ENCODE results near the gene PRPF38A. TPM values are rescaled to one million over a fixed set of nuclear protein-coding genes. Genes with fewer than 3 reads are reported as not detected.
"Not testable (repeated sequence)": the region's sequence is repeated elsewhere in the genome, so short reads cannot be mapped to it uniquely, and the experiment has no call there.

Gene PRPF38A
- total RNA-seq, 2 experiments from 2014 or later = 87.1 to 92.1 TPM

GRCh38 chr1:52365746-52366516 is 38.5 kb upstream of the PRPF38A start, which contains the start of gene CC2D1B:
Gene CC2D1B, minus strand, starts transcription at chr1:52366205. Its CDS starts 1,585 bp downstream, at chr1:52364620.
- Mint-ChIP-seq H3K27me3 (no peaks in the 10 kb centered on the region), H3K27ac (peak within 1 kb of the TSS; percentile 98), H3K9me3 (no peaks in the 10 kb centered on the region), H3K4me1 (peaks cover 34% of the 10 kb centered on the region), H3K36me3 (peaks cover 26% of the 10 kb centered on the region), H3K4me3 (peak within 1 kb of the TSS; percentile 98)
- DNase-seq = peak; percentile 100
- POLR2A ChIA-PET = interaction anchor here (0.6 to 4.6 kb wide), 17 partner anchors 12 to 637 kb away, joined by 3 to 34 read pairs (median 4); partner anchors contain the start of genes BTF3L4, ORC1, PRPF38A and TUT4
- peak; percentile 97 for ATAC-seq (ENCODE audit: low read depth)

GRCh38 chr1:52366517-52366827 is 37.9 kb upstream of the PRPF38A start:
- H3K4me1 Mint-ChIP-seq = peaks cover 34% of the 10 kb centered on the region
- no peaks in the 10 kb centered on the region for H3K9me3 Mint-ChIP-seq
- peak overlapping the region; percentile 85 for H3K4me3 Mint-ChIP-seq
- no peaks in the 10 kb centered on the region for H3K27me3 Mint-ChIP-seq
- peaks cover 26% of the 10 kb centered on the region for H3K36me3 Mint-ChIP-seq
- H3K27ac Mint-ChIP-seq = peak overlapping the region; percentile 86
- POLR2A ChIA-PET = interaction anchor here (0.8 to 4.6 kb wide), 7 partner anchors 16 to 637 kb away, joined by 3 to 34 read pairs (median 3); partner anchors contain the start of genes ORC1, PRPF38A and TUT4
- no peak for DNase-seq
- ATAC-seq (ENCODE audit: low read depth) = no peak

- Mint-ChIP-seq H3K27ac (no peak overlapping the region), H3K36me3 (peaks cover 22% of the 10 kb centered on the region), H3K4me3 (peak overlapping the region; percentile 85), H3K9me3 (no peaks in the 10 kb centered on the region), H3K27me3 (no peaks in the 10 kb centered on the region), H3K4me1 (peaks cover 33% of the 10 kb centered on the region)
- POLR2A ChIA-PET = interaction anchor here (0.8 to 4.6 kb wide), 4 partner anchors 7 to 488 kb away, joined by 3 to 34 read pairs (median 3); partner anchors contain the start of genes ORC1 and PRPF38A
- DNase-seq (no peak), ATAC-seq (ENCODE audit: low read depth) (no peak)
Observed at GRCh38 chr1:52367272-52367671, 37.1 kb upstream of the PRPF38A start.

GRCh38 chr1:52368383-52369172 is 35.8 kb upstream of the PRPF38A start:
- peak; percentile 75 for DNase-seq
- peaks cover 31% of the 10 kb centered on the region for H3K4me1 Mint-ChIP-seq
- H3K4me3 Mint-ChIP-seq = peak overlapping the region; percentile 68
- H3K27ac Mint-ChIP-seq = no peak overlapping the region
- peaks cover 23% of the 10 kb centered on the region for H3K36me3 Mint-ChIP-seq
- no peaks in the 10 kb centered on the region for H3K27me3 Mint-ChIP-seq
- no peaks in the 10 kb centered on the region for H3K9me3 Mint-ChIP-seq
- POLR2A ChIA-PET = interaction anchor here (0.6 to 4.6 kb wide), 3 partner anchors 9 to 36 kb away, joined by 3 to 34 read pairs (median 3); partner anchors contain the start of genes ORC1 and PRPF38A
- no peak for ATAC-seq (ENCODE audit: low read depth)

- Mint-ChIP-seq H3K4me1 (peaks cover 23% of the 10 kb centered on the region), H3K36me3 (peaks cover 26% of the 10 kb centered on the region)
- H3K27ac Mint-ChIP-seq; POLR2A ChIA-PET; H3K4me3 Mint-ChIP-seq; ATAC-seq (ENCODE audit: low read depth); H3K9me3 Mint-ChIP-seq; DNase-seq; H3K27me3 Mint-ChIP-seq: not testable (repeated sequence)
Observed at GRCh38 chr1:52369851-52370250, 34.6 kb upstream of the PRPF38A start.

GRCh38 chr1:52385376-52385775 is 19.0 kb upstream of the PRPF38A start:
- Mint-ChIP-seq H3K36me3 (peaks cover 34% of the 10 kb centered on the region), H3K27me3 (no peaks in the 10 kb centered on the region), H3K27ac (no peak overlapping the region), H3K4me1 (no peaks in the 10 kb centered on the region), H3K9me3 (no peaks in the 10 kb centered on the region), H3K4me3 (no peak overlapping the region)
- DNase-seq (no peak), ATAC-seq (ENCODE audit: low read depth) (no peak)
- POLR2A ChIA-PET = no interaction called here

- ATAC-seq (ENCODE audit: low read depth) = no peak
Observed at GRCh38 chr1:52386458-52386857, 17.9 kb upstream of the PRPF38A start.

GRCh38 chr1:52393174-52393573 is 11.2 kb upstream of the PRPF38A start:
- no peak overlapping the region for H3K27ac Mint-ChIP-seq
- POLR2A ChIA-PET = interaction anchor here (0.6 to 1.7 kb wide), 2 partner anchors 11 to 298 kb away, joined by 3 to 5 read pairs; partner anchors contain the start of genes ORC1 and PRPF38A
- H3K36me3 Mint-ChIP-seq = peaks cover 47% of the 10 kb centered on the region
- no peaks in the 10 kb centered on the region for H3K27me3 Mint-ChIP-seq
- H3K9me3 Mint-ChIP-seq = no peaks in the 10 kb centered on the region
- peaks cover 8% of the 10 kb centered on the region for H3K4me1 Mint-ChIP-seq
- H3K4me3 Mint-ChIP-seq = no peak overlapping the region
- DNase-seq = no peak
- ATAC-seq (ENCODE audit: low read depth) = no peak

More at GRCh38 chr1:52386458-52386857, 17.9 kb upstream of the PRPF38A start:
- Mint-ChIP-seq H3K27me3 (no peaks in the 10 kb centered on the region), H3K4me1 (peaks cover 2% of the 10 kb centered on the region), H3K9me3 (no peaks in the 10 kb centered on the region), H3K27ac (no peak overlapping the region), H3K4me3 (no peak overlapping the region), H3K36me3 (peaks cover 34% of the 10 kb centered on the region)
- DNase-seq = no peak
- POLR2A ChIA-PET = no interaction called here

- H3K27ac Mint-ChIP-seq = no peak overlapping the region
- H3K4me1 Mint-ChIP-seq = peaks cover 36% of the 10 kb centered on the region
- peaks cover 40% of the 10 kb centered on the region for H3K36me3 Mint-ChIP-seq
- POLR2A ChIA-PET = interaction anchor here (0.6 to 0.7 kb wide), 4 partner anchors 17 to 805 kb away, joined by 3 to 9 read pairs (median 6); no protein-coding TSS in a partner anchor
- H3K27me3 Mint-ChIP-seq = no peaks in the 10 kb centered on the region
- ATAC-seq (ENCODE audit: low read depth) = no peak
- no peak overlapping the region for H3K4me3 Mint-ChIP-seq
- no peak for DNase-seq
- no peaks in the 10 kb centered on the region for H3K9me3 Mint-ChIP-seq
Observed at GRCh38 chr1:52399629-52400028, 4.8 kb upstream of the PRPF38A start.

GRCh38 chr1:52400131-52400530 is 4.3 kb upstream of the PRPF38A start:
- DNase-seq (no peak), ATAC-seq (ENCODE audit: low read depth) (no peak)
- H3K9me3 Mint-ChIP-seq = no peaks in the 10 kb centered on the region
- H3K27ac Mint-ChIP-seq = no peak overlapping the region
- POLR2A ChIA-PET = interaction anchor here (0.6 to 0.7 kb wide), 2 partner anchors 17 to 265 kb away, joined by 3 to 9 read pairs; no protein-coding TSS in a partner anchor
- no peak overlapping the region for H3K4me3 Mint-ChIP-seq
- no peaks in the 10 kb centered on the region for H3K27me3 Mint-ChIP-seq
- peaks cover 40% of the 10 kb centered on the region for H3K36me3 Mint-ChIP-seq
- H3K4me1 Mint-ChIP-seq = peaks cover 36% of the 10 kb centered on the region

- Mint-ChIP-seq H3K27me3 (no peaks in the 10 kb centered on the region), H3K27ac (peak overlapping the region; percentile 100), H3K4me1 (peaks cover 45% of the 10 kb centered on the region), H3K36me3 (peaks cover 32% of the 10 kb centered on the region), H3K9me3 (no peaks in the 10 kb centered on the region), H3K4me3 (peak overlapping the region; percentile 100)
- ATAC-seq (ENCODE audit: low read depth) (no peak), DNase-seq (no peak)
- POLR2A ChIA-PET = interaction anchor here (3.1 to 3.4 kb wide), 2 partner anchors 150 to 230 kb away, joined by 16 to 32 read pairs; partner anchors contain the start of genes SHISAL2A and TUT4
Observed at GRCh38 chr1:52402860-52403240, 1.6 kb upstream of the PRPF38A start.

- H3K9me3 Mint-ChIP-seq = no peaks in the 10 kb centered on the region
- peak overlapping the region; percentile 100 for H3K27ac Mint-ChIP-seq
- DNase-seq = no peak
- H3K4me3 Mint-ChIP-seq = peak overlapping the region; percentile 100
- ATAC-seq (ENCODE audit: low read depth) = peak; percentile 55
- POLR2A ChIA-PET = interaction anchor here (1.0 to 3.4 kb wide), 20 partner anchors 10 to 348 kb away, joined by 3 to 34 read pairs (median 6); partner anchors contain the start of genes BTF3L4, CC2D1B, COA7 and GPX7
- H3K27me3 Mint-ChIP-seq = no peaks in the 10 kb centered on the region
- H3K4me1 Mint-ChIP-seq = peaks cover 45% of the 10 kb centered on the region
- H3K36me3 Mint-ChIP-seq = peaks cover 35% of the 10 kb centered on the region
Observed at GRCh38 chr1:52403566-52404115, 761 bp upstream of the PRPF38A start.

GRCh38 chr1:52404975-52405338 is 555 bp downstream of the PRPF38A start:
- Mint-ChIP-seq H3K36me3 (peaks cover 31% of the 10 kb centered on the region), H3K9me3 (no peaks in the 10 kb centered on the region), H3K27me3 (no peaks in the 10 kb centered on the region), H3K4me1 (peaks cover 43% of the 10 kb centered on the region), H3K27ac (peak overlapping the region; percentile 100), H3K4me3 (peak overlapping the region; percentile 100)
- POLR2A ChIA-PET = interaction anchor here (0.5 to 3.4 kb wide), 17 partner anchors 8 to 356 kb away, joined by 3 to 34 read pairs (median 5); partner anchors contain the start of genes BTF3L4, CC2D1B, COA7 and GPX7
- ATAC-seq (ENCODE audit: low read depth) (no peak), DNase-seq (no peak)
